Panc1 (cell line): Measurements from ENCODE around the gene PPP1R14C. TPM values are rescaled to one million over a fixed set of nuclear protein-coding genes. Genes with fewer than 3 reads are reported as not detected.

Experiments
- ATAC-seq: fragments of 200-7000 bp; cut with Tn5 transposase; 2 replicates; pipeline ENCODE4 v1.9.1; 2020; ENCODE audit warnings: mild to moderate bottlenecking, moderate library complexity
- BruUV-seq: library from RNA; stranded (reverse); fragments of 400-500 nt; replicated peaks from 2 replicates; lab custom pipeline; 2021; lab: Mats Ljungman, UMichigan
- CTCF ChIA-PET: fragments of 300-600 bp; sonication (Branson Sonifier 250); formaldehyde crosslinking; loops from one replicate; lab custom pipeline; 2022; ENCODE audit warnings: antibody characterized with exemption; lab: Charles Lee
- POLR2A ChIA-PET: fragments of 300-600 bp; sonication (Branson Sonifier 250); formaldehyde crosslinking; loops from one replicate; lab custom pipeline; 2022; ENCODE audit warnings: antibody characterized with exemption; lab: Charles Lee
- DNase-seq: peaks from one replicate; pipeline ENCODE4 v3.0.0-alpha.2; 2010; ENCODE audit warnings: low read depth, low spot score
- H3K27ac ChIP-seq: 2 replicates; pipeline ENCODE4 v1.5.1; 2011; ENCODE audit warnings: mild to moderate bottlenecking, low read length, inconsistent platforms
- H3K27me3 ChIP-seq: fragments of 200-500 bp; sonication (Bioruptor generic); 2 replicates; pipeline ENCODE4 v1.6.0; 2014; ENCODE audit warnings: low read length, inconsistent platforms; ENCODE audit not compliant: control insufficient read depth, insufficient read depth
- H3K36me3 ChIP-seq: fragments of 200-500 bp; sonication (Bioruptor generic); 2 replicates; pipeline ENCODE4 v1.5.1; 2014; ENCODE audit warnings: inconsistent platforms, mild to moderate bottlenecking, low read length, moderate library complexity; ENCODE audit not compliant: control insufficient read depth, insufficient read depth
- H3K4me1 ChIP-seq: 2 replicates; pipeline ENCODE4 v1.5.1; 2011; ENCODE audit warnings: inconsistent platforms, mild to moderate bottlenecking, low read length, moderate library complexity; ENCODE audit not compliant: control insufficient read depth, insufficient read depth
- H3K4me3 ChIP-seq, 2 experiments: 2 replicates each; pipeline ENCODE4 v1.5.1; 2011 to 2012; ENCODE audit warnings: low read depth in 2 of 2, low read length in 2 of 2, mild to moderate bottlenecking in 2 of 2, inconsistent platforms in 1 of 2, moderate library complexity in 1 of 2
- H3K9me3 ChIP-seq: fragments of 200-500 bp; sonication (Bioruptor generic); 2 replicates; pipeline ENCODE4 v1.5.1; 2014; ENCODE audit warnings: low read depth, mild to moderate bottlenecking, inconsistent platforms, low read length, moderate library complexity; ENCODE audit not compliant: control insufficient read depth, insufficient read depth
- CTCF ChIP-seq: fragments of 450-650 bp; IDR thresholded peaks from 2 replicates; pipeline ENCODE4 v1.5.1; 2017; ENCODE audit warnings: mild to moderate bottlenecking
- POLR2AphosphoS5 ChIP-seq: IDR thresholded peaks from 2 replicates; pipeline ENCODE4 v1.6.1; 2012; ENCODE audit warnings: mild to moderate bottlenecking, low read depth, low read length, moderate library complexity
- REST ChIP-seq, 2 experiments: IDR thresholded peaks; 2 replicates each; pipeline ENCODE4 v1.6.1; 2011 to 2012; ENCODE audit warnings: low read depth in 2 of 2, control low read depth in 1 of 2, low read length in 1 of 2, mild to moderate bottlenecking in 1 of 2, moderate library complexity in 1 of 2; ENCODE audit not compliant: insufficient read depth in 1 of 2
- SIN3A ChIP-seq: IDR thresholded peaks from 2 replicates; pipeline ENCODE4 v1.6.1; 2012; ENCODE audit warnings: low read depth, mild to moderate bottlenecking, low read length, moderate library complexity, borderline replicate concordance; ENCODE audit not compliant: insufficient read depth
- TCF7L2 ChIP-seq: IDR thresholded peaks from 2 replicates; pipeline ENCODE4 v1.6.1; 2011; ENCODE audit warnings: mild to moderate bottlenecking, low read depth, low read length, inconsistent platforms
- in situ Hi-C: cut with HindIII; loops from 2 replicates; pipeline ENCODE4 v1.10.0; 2016; ENCODE audit warnings: low sequenced_read_pairs, low pct_unique_long_range_greater_than_20kb
- intact Hi-C: fragments of 100-400 bp; cut with micrococcal nuclease; formaldehyde crosslinking; loops from one replicate; pipeline ENCODE4 v1.10.0; 2022; ENCODE audit not compliant: unreplicated experiment
- total RNA-seq: library from RNA; stranded (reverse); gene quantifications from one replicate; pipeline ENCODE4 v1.2.1, GENCODE V29; 2021; ENCODE audit not compliant: unreplicated experiment

The PPP1R14C gene
- total RNA-seq, 1 experiment from 2014 or later, result not detected

DNA sequence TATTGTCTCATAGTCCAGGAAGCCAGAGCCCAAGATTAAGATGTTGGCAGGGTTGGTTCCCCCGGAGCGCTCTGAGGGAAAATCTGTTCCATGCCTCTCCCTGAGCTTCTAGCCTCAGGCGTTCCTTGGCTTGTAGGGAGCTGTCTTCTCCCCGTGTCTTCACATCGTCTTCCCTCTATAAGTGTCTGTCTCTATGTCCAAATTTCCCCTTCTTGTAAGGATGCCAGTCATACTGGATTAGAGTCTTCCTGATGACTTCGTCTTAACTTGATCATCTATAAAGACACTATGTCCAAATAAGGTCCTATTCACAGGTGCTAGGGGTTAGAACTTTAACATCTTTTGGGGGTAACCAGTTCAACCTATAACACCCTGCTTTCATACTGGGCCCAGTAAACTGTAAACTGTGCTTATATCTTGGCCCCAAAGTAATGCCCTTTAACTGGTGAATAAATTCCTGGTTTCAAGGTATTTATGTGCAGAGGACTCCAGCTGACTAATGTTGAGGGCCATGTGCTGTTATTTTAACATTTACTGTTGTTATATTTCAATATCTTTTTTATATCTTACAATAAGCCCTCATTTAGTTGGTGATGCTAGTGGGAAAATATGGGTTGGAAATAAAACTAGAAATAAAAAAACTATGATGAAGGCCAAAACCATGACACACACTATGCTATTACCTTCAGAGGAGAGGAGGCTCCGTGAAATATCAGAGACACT is 124.3 kb downstream of the PPP1R14C start:
- BruUV-seq, result no TSS peak
- TF ChIP-seq POLR2AphosphoS5 (no peak), CTCF (no peak), TCF7L2 (no peak), REST (IDR thresholded peaks at IDR 0.05; ENCODE audit: insufficient read depth in 1 of 2, low read depth in 2 of 2, low read length in 1 of 2) (no peak), SIN3A (no peak)
- no peak overlapping the region for H3K4me3 ChIP-seq
- no peaks in the 10 kb centered on the region for H3K27me3 ChIP-seq
- DNase-seq, result no peak
- in situ Hi-C loops (no loop called here), intact Hi-C loops (no loop called here)
- no peak for ATAC-seq
- no peaks in the 10 kb centered on the region for H3K9me3 ChIP-seq
- no peaks in the 10 kb centered on the region for H3K4me1 ChIP-seq
- no peak overlapping the region for H3K27ac ChIP-seq
- no peaks in the 10 kb centered on the region for H3K36me3 ChIP-seq
- CTCF ChIA-PET, result no interaction called here
- POLR2A ChIA-PET, result no interaction called here

GRCh38 chr6:150267686-150268561 is 125.1 kb downstream of the PPP1R14C start:
- Histone ChIP-seq H3K27ac (no peak overlapping the region), H3K9me3 (no peaks in the 10 kb centered on the region), H3K4me3 (no peak overlapping the region), H3K4me1 (no peaks in the 10 kb centered on the region), H3K36me3 (no peaks in the 10 kb centered on the region), H3K27me3 (no peaks in the 10 kb centered on the region)
- BruUV-seq, result no TSS peak
- TF ChIP-seq REST (IDR thresholded peaks at IDR 0.05; ENCODE audit: insufficient read depth in 1 of 2, low read depth in 2 of 2, low read length in 1 of 2) (no peak), CTCF (no peak), POLR2AphosphoS5 (no peak), TCF7L2 (no peak), SIN3A (no peak)
- intact Hi-C loops (no loop called here), in situ Hi-C loops (no loop called here)
- ChIA-PET CTCF (no interaction called here), POLR2A (no interaction called here)
- DNase-seq (no peak), ATAC-seq (no peak)
